PC-3 (cell line): ENCODE measurements around the gene PRPH. TPM values are rescaled to one million over a fixed set of nuclear protein-coding genes. Genes with fewer than 3 reads are reported as not detected.
"Not testable (repeated sequence)": the region's sequence is repeated elsewhere in the genome, so short reads cannot be mapped to it uniquely, and the experiment has no call there.

Source experiments
- ATAC-seq: fragments of 200-7000 bp; cut with Tn5 transposase; 2 replicates; pipeline ENCODE4 v1.9.1; 2020; ENCODE audit warnings: mild to moderate bottlenecking, moderate library complexity
- BruUV-seq: library from RNA; stranded (reverse); fragments of 400-500 nt; replicated peaks from 2 replicates; lab custom pipeline; 2021; lab: Mats Ljungman, UMichigan
- CTCF ChIA-PET: fragments of 300-600 bp; sonication (Branson Sonifier 250); formaldehyde crosslinking; loops from one replicate; lab custom pipeline; 2022; ENCODE audit warnings: antibody characterized with exemption; lab: Charles Lee
- POLR2A ChIA-PET: fragments of 300-600 bp; sonication (Branson Sonifier 250); formaldehyde crosslinking; loops from one replicate; lab custom pipeline; 2022; ENCODE audit warnings: antibody characterized with exemption; ENCODE audit not compliant: unreplicated experiment; lab: Charles Lee
- DNase-seq: peaks from one replicate; pipeline ENCODE4 v3.0.0-alpha.2; 2015
- H2AFZ ChIP-seq: fragments of 300-600 bp; sonication (generic); 2 replicates; pipeline ENCODE4 v1.6.0; 2016; ENCODE audit warnings: antibody characterized with exemption, low read length
- H3F3A ChIP-seq: fragments of 300-600 bp; sonication (generic); one replicate; pipeline ENCODE4 v1.6.0; 2017; ENCODE audit warnings: antibody characterized with exemption, low read length, control low read depth, mild to moderate bottlenecking; ENCODE audit not compliant: unreplicated experiment
- H3K27ac ChIP-seq: fragments of 300-600 bp; sonication (generic); 2 replicates; pipeline ENCODE4 v1.5.1; 2016; ENCODE audit warnings: mild to moderate bottlenecking, low read length
- H3K27me3 ChIP-seq: fragments of 300-600 bp; sonication (generic); 2 replicates; pipeline ENCODE4 v1.6.1; 2016; ENCODE audit warnings: low read length, mixed read lengths
- H3K36me3 ChIP-seq: fragments of 300-600 bp; sonication (generic); 2 replicates; pipeline ENCODE4 v1.6.1; 2016; ENCODE audit warnings: low read depth, mixed run types, low read length, mixed read lengths
- H3K4me1 ChIP-seq: fragments of 300-600 bp; sonication (generic); 2 replicates; pipeline ENCODE4 v1.5.1; 2016; ENCODE audit warnings: low read length; ENCODE audit not compliant: insufficient read depth
- H3K4me2 ChIP-seq: fragments of 300-600 bp; sonication (generic); 2 replicates; pipeline ENCODE4 v1.6.0; 2016; ENCODE audit warnings: low read length
- H3K4me3 ChIP-seq: fragments of 300-600 bp; sonication (generic); 2 replicates; pipeline ENCODE4 v1.5.1; 2016; ENCODE audit warnings: mild to moderate bottlenecking, low read length, mixed read lengths
- H3K79me2 ChIP-seq: fragments of 300-600 bp; sonication (generic); 2 replicates; pipeline ENCODE4 v1.6.1; 2017; ENCODE audit warnings: low read length, mixed read lengths
- H3K9ac ChIP-seq: fragments of 300-600 bp; sonication (generic); 2 replicates; pipeline ENCODE4 v1.6.0; 2016; ENCODE audit warnings: mild to moderate bottlenecking, low read length
- H3K9me2 ChIP-seq: fragments of 300-600 bp; sonication (generic); replicated peaks from 2 replicates; pipeline ENCODE4 v1.6.1; 2016; ENCODE audit warnings: mixed run types, low read length, mixed read lengths
- H3K9me3 ChIP-seq: fragments of 300-600 bp; sonication (generic); 2 replicates; pipeline ENCODE4 v1.6.1; 2016; ENCODE audit warnings: low read length, mixed read lengths
- H4K20me1 ChIP-seq: fragments of 300-600 bp; sonication (generic); 2 replicates; pipeline ENCODE4 v1.6.1; 2016; ENCODE audit warnings: low read length, mixed read lengths
- CTCF ChIP-seq: fragments of 300-600 bp; sonication (generic); conservative IDR thresholded peaks from 2 replicates; pipeline ENCODE4 v1.5.1; 2017; ENCODE audit warnings: antibody characterized with exemption, low read depth, mild to moderate bottlenecking, low read length
- EZH2 ChIP-seq: fragments of 300-600 bp; sonication (generic); IDR thresholded peaks from one replicate; pipeline ENCODE4 v1.6.1; 2017; ENCODE audit warnings: antibody characterized with exemption, mild to moderate bottlenecking, low read length; ENCODE audit not compliant: unreplicated experiment
- EZH2phosphoT487 ChIP-seq: fragments of 300-600 bp; sonication (generic); IDR thresholded peaks from 2 replicates; pipeline ENCODE4 v1.6.1; 2018; ENCODE audit warnings: mild to moderate bottlenecking, antibody characterized with exemption, low read length, borderline replicate concordance
- intact Hi-C: fragments of 100-400 bp; cut with micrococcal nuclease; formaldehyde crosslinking; loops from 2 replicates; pipeline ENCODE4 v1.9.0; 2023
- total RNA-seq: library from RNA; depleted of rRNA; stranded (reverse); fragments of >200 nt; gene quantifications from 2 replicates; pipeline ENCODE4 v1.2.3, GENCODE V29; 2014

The PRPH gene
- total RNA-seq, 1 experiment from 2014 or later: 0.15 TPM

DNA sequence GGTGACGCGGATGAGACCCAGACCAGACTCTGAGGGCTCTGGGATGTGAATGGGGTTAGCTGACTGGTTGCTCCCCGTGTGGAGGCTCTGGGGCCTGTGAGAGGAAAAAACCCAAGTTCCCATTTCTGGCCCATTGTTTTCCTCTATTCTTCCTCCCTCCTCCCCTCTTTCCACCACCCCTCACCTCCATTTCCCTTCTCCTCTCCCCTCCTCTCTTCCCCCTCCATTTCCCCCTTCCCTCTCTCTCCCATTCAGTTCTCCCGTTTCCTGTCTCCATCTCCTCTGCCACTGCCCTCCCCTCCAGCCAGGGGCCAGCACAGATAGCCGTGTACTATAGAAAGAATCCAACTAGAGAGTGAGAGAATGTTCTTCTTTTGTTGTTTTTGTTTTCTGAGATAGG is 12.6 kb upstream of the PRPH start:
- Histone ChIP-seq H4K20me1 (no peaks in the 10 kb centered on the region), H3K36me3 (no peaks in the 10 kb centered on the region), H3K27me3 (no peaks in the 10 kb centered on the region), H3K4me1 (peaks cover 7% of the 10 kb centered on the region), H3F3A (no peaks in the 10 kb centered on the region), H3K27ac (peak overlapping the region; percentile 41), H3K4me3 (no peak overlapping the region), H2AFZ (no peak overlapping the region), H3K9me2 (no peaks in the 10 kb centered on the region), H3K4me2 (peak overlapping the region; percentile 46; the same call in 1 of the 2 replicates), H3K79me2 (no peaks in the 10 kb centered on the region), H3K9me3 (no peaks in the 10 kb centered on the region), H3K9ac (no peak overlapping the region)
- no TSS peak for BruUV-seq
- DNase-seq: no peak
- intact Hi-C loops: loop anchor here (10.0 kb wide), 1 partner anchor 232 kb away; no protein-coding TSS in a partner anchor
- TF ChIP-seq EZH2phosphoT487: no peak
- no peak for TF ChIP-seq CTCF
- TF ChIP-seq EZH2: no peak
- peak; percentile 29; the same call in 1 of the 2 replicates for ATAC-seq
- ChIA-PET CTCF (interaction anchor here (1.2 kb wide), 1 partner anchor 14 kb away, joined by 3 read pairs; no protein-coding TSS in a partner anchor), POLR2A (interaction anchor here (0.7 kb wide), 1 partner anchor 49 kb away, joined by 3 read pairs; no protein-coding TSS in a partner anchor)

GRCh38 chr12:49282740-49283375 is 12.1 kb upstream of the PRPH start:
- intact Hi-C loops: loop anchor here (10.0 kb wide), 1 partner anchor 232 kb away; no protein-coding TSS in a partner anchor
- Histone ChIP-seq H3K27ac (peak overlapping the region; percentile 41), H3K4me2 (peak overlapping the region; percentile 46; the same call in 1 of the 2 replicates)
- not testable (repeated sequence) for H3K9me2 ChIP-seq, H3F3A ChIP-seq, H3K79me2 ChIP-seq, H3K27me3 ChIP-seq, H3K36me3 ChIP-seq, H3K4me3 ChIP-seq, BruUV-seq, H2AFZ ChIP-seq, H3K4me1 ChIP-seq, H3K9ac ChIP-seq, H3K9me3 ChIP-seq, H4K20me1 ChIP-seq
- ChIA-PET POLR2A (interaction anchor here (0.7 kb wide), 1 partner anchor 49 kb away, joined by 3 read pairs; no protein-coding TSS in a partner anchor), CTCF (interaction anchor here (1.2 kb wide), 1 partner anchor 14 kb away, joined by 3 read pairs; no protein-coding TSS in a partner anchor)
- ATAC-seq (peak; percentile 71), DNase-seq (peak; percentile 55)

DNA sequence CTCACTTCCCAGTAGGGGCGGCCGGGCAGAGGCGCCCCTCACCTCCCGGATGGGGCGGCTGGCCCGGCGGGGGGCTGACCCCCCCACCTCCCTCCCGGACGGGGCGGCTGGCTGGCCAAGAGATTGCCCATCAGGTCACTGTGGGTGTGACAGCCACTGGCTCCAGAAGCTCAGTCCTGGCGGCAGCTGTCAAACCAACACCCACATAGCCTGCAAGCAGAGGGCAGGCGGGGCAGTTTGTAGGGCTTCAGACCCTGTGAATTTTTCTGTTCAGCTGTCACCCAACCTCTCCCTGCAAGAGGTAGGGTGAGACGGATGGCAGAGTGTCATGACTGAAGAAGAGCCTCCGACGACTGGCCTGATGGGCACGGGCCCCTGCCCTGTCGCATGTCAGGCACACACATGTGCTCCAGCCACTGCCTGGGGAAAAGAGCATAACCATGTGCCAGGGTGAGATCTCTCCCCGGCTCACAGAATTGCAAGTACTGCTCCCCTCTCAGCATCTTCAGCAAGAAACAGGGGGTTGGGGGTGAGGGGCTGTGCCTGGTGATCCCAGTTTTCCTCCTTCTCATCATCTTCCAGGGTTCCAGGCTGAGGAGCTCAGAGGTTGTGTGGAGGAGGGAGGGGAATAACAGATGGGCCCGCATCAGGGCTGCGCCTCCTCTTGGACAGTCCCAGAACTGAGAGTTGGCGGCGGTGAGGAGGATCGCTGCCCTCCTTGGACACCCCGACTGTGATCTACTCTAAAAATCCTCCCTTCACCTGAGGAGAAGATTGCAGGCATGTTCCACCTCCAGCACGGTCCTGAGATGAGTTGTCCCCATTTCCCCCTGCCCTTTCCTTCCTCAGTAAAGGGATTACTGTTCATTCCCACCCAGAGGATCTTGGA is 11.2 kb upstream of the PRPH start:
- no TSS peak for BruUV-seq
- no peaks in the 10 kb centered on the region for H3K9me3 ChIP-seq
- H3K36me3 ChIP-seq: no peaks in the 10 kb centered on the region
- H3K27me3 ChIP-seq: no peaks in the 10 kb centered on the region
- TF ChIP-seq EZH2phosphoT487 (no peak), EZH2 (no peak), CTCF (no peak; the same call in 1 of the 2 replicates)
- no peak overlapping the region for H3K27ac ChIP-seq
- DNase-seq (no peak), ATAC-seq (no peak)
- no peak overlapping the region for H3K9ac ChIP-seq
- no peak overlapping the region for H3K4me2 ChIP-seq
- H3K4me1 ChIP-seq: peaks cover 7% of the 10 kb centered on the region
- intact Hi-C loops: loop anchor here (10.0 kb wide), 1 partner anchor 231 kb away; no protein-coding TSS in a partner anchor
- H3K9me2 ChIP-seq: no peaks in the 10 kb centered on the region
- no peaks in the 10 kb centered on the region for H3K79me2 ChIP-seq
- ChIA-PET POLR2A (interaction anchor here (0.7 kb wide), 1 partner anchor 8 kb away, joined by 5 read pairs; no protein-coding TSS in a partner anchor), CTCF (interaction anchor here (1.0 to 1.2 kb wide), 2 partner anchors 13 to 14 kb away, joined by 3 to 4 read pairs; no protein-coding TSS in a partner anchor)
- no peaks in the 10 kb centered on the region for H4K20me1 ChIP-seq
- no peaks in the 10 kb centered on the region for H3F3A ChIP-seq
- H3K4me3 ChIP-seq: no peak overlapping the region
- no peak overlapping the region for H2AFZ ChIP-seq
